Fibroblast of skin of left biceps (primary cell): ENCODE measurements around the gene KRT75.
"Not testable (repeated sequence)": the region's sequence is repeated elsewhere in the genome, so short reads cannot be mapped to it uniquely, and the experiment has no call there.

Experiments used
- DNase-seq, 2 experiments: peaks; one replicate each; pipeline ENCODE4 v3.0.0-alpha.2; 2013; ENCODE audit warnings: low read depth in 2 of 2

KRT75 gene

DNA sequence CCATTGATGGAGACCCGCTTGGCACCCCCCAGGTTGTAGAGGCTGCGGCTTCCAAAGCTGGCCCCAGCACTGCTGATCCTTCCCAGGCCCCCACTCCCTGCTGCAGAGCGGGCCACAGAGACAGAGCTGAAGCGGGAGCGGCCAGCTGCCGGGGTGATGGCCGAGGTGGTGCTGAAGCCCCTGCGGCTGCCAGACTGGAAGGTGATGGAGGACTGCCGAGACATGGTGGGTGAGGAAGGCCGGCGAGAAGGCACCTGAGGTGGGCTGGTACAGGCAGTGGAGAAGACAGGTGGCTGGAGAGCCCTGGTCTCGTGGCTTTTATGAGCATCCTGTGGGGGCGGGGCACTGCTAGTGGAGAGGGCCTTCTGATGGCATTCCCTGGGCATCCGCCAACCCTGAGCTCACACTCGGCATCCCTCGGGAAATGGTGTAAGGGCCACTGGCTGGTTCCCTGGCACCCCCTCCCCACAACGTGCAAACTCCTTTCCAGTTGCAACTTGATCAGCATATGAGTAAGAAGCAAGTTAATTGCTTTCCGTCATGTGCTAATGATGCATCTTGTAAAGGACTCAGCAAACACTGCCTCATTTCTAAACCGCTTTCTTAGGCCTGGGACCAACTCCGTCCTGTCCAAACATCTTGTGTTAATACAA, at the start of gene KRT75:
KRT75 (minus strand) TSS at position 291 of the 653 bp plus-strand sequence; CDS start at position 224, 67 bp downstream.
- no peak for DNase-seq

DNA sequence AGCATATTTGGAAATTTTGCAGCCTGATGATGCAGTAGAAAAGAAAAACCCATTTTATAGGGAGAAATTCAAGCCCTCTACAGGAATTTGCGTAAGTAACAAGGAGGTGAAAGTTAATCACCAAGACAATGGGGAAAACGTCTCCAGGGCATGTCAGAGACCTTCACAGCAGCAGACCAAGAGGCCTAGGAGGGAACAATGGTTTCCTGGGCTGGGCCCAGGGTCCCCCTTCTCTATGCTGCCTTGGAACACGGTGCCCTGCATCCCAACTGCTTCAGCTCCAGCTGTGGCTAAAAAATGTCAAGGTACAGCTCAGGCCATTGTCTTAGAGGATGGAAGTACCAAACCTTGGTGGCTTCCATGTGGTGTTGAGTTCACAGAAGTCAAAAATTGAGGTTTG, 45.9 kb upstream of the KRT75 start:
- no peak for DNase-seq

DNA sequence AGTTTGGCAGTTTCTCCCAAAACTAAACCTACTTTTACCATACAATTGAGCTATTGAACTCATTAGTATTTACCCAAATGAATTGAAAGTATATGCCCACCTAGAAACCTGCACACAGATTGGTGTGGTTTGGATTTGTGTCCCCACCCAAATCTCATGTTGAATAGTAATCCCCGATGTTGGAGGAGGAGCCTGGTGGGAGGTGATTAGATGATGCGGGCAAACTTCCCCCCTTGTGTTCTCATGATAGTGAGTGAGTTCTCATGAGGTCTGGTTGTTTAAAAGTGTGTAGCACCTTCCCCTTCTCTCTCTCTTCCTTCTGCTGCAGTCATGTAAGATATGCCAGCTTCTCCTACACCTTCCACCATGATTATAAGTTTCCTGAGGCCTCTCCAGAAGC, 43.5 kb upstream of the KRT75 start:
- DNase-seq = no peak

DNA sequence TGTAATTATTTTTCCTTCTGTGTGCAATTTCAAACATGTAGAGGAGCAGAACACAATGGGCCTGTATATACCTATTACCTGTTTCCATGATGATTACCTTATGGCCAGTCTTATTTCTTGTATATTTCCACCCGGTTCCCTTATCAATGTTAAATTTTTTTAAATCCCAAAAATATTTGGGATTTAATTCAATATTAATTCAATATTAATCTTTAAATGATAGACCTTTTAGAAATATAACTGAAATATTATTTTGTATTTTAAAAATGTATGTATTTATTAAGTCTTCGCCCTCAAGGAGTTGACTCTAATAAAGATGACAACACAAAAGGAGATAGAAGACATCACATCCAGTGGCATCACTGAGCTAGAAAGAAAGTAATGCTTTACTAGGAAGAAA, 40.0 kb upstream of the KRT75 start:
- DNase-seq = no peak

DNA sequence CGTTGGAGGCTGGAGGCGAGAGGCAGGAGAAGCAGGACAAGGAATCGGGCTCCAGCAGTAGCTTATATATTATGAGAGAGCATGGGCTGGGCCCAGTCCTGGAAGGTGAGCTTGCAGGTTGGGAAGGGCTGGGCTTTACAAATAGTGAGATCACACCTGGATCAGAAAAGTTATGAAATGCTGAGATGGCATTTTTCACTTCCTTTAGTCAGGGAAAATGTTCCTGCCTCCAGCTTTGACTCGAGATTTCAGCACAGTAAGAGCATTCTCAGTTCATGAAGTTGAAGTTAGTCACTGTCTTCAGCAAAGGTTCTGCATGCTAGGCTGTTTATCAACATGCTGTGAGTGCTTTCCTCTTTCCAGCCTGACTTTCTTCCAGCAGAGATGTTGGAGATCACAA, 39.6 kb upstream of the KRT75 start, which contains the start of gene KRT6C:
KRT6C (minus strand) TSS at position 38 of the 400 bp plus-strand sequence. CDS start 68 bp downstream, outside the sequence.
- DNase-seq = no peak

DNA sequence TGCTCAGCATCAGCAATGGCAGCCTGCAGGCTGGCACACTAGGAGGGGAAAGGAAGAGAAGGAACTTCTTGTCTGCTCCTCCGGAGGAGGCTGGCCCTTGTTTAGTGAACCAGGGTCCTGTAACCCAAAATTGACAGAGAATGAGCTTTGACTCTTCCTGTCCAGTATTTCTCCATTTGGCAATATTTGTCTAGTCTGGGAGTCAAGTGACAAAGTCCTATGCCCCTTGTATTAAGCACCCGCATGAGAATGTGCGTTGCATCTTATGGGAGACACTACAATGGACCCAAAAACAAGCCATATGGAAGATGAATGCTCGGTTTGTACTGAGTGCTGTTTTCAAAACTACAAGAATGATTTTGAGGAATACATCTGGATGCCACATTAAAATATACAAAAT, 35.7 kb upstream of the KRT75 start:
- no peak for DNase-seq

DNA sequence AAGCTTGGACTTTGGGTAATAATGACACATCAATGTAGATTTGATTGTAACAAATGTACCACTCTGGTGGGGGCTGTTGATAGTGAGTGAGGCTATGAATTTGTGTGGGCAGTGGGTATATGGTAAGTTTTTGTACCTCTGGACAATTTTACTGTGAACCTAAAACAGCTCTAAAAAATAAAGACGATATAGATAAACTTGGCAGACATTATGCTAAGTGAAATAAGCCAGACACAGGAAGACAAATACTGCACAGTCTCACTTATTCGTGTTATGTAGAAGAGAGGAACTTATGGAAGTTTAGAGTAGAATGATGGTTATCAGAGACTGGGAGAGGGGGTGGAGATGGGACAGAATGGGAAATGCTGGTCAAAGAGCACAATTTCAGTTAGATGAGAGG, 30.7 kb upstream of the KRT75 start:
- no peak for DNase-seq

DNA sequence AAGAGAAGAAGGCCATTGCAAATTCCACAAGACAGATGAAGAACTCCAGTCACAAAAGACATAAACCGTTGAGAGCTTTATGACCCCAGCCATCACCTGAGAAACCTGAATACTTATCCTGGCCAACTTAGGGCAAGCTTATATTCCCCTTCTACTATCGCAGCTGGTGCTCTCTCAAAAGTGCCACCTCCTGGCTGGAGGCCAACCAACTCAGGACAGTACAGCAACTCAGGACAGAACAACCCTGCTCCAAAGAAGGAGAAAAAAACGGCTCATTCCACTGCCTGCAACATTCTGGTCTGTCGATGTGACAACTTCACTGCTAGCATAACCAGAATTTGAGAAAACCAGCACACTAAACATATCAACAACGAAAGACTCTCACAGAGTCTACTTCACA, 27.5 kb upstream of the KRT75 start:
- no peak for DNase-seq

DNA sequence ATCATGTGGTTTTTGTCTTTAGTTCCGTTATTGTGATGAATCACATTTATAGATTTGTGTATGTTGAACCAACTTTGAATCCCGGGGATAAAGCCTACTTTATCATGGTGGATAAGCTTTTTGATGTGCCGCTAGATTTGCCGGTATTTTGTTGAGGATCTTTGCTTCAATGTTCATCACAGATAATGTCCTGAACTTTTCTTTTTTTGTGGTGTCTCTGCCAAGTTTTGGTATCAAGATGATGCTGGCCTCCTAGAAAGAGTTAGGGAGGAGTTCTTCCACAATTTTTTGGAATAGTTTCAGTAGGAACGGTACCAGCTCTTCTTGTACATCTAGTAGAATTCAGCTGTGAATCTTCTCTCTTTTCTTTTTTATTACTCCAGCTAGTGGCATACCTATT, 24.7 kb upstream of the KRT75 start:
- DNase-seq = no peak

DNA sequence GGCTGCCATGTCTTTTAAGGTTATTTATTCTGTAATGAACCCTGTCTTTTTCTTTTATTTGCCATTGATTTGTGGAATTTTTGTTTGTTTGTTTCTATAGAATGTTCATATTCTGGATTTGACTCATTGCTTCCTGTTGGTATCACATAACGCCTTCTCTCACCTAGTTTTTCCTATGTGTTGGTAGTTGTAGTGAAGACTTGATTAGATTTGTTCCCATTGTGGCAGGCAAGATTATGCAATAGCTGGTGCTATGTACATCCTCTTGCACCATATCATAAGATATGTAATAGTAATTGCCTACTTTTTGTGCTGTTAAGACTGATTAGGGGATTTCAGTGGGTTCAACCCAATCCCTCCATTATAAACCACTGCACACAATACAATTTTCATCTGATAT, 21.6 kb upstream of the KRT75 start:
- no peak for DNase-seq

DNA sequence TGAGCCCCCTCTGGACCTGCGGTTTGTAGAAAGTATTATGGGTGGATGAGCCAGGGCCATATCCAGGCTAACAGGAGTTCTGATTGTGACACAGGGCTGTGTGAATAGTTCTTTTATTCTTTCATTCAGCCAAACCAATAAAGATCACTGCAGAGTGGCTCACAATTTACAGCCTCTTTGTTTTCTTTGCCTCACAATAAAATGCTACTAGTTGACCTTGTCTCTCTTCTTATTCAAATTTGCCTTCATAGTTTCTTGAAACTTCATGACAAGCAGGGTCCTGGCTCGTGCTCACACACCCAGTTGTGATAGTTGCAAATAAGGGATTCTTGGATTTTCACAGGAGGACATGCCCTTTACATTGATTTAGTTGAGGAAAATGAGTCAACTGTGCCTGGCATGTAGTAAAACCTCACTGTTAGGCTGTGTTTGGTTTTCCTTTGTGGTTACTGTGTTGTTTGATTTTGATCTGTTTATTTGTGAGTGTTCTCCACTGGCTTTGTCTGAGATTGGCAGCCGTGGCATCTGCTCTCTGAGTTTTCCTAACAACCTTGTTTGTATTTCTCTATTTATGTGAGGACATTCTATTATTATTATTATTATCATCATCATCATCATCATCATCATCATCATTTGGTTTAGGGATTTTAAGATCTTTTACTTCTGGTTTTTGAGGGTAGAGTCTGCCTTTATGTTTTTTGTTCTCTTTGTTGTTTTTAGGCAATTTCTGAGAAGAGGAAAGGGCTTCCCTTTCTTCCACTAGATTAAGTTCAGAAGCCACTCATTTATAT, 20.4 kb upstream of the KRT75 start:
- DNase-seq = no peak

DNA sequence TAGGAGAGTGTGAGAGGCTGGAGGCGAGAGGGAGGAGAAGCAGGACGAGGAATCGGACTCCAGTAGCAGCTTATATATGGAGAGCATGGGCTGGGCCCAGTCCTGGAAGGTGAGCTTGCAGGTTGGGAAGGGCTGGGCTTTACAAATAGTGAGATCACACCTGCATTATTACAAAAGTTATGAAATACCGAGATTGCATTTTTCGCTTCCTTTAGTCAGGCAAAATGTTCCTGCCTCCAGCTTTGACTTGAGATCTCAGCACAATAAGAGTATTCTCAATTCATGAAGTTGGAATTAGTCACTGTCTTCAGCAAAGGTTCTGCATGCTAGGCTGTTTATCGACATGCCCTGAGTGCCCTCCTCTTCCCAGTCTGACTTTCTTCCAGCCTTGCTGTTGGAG, 17.9 kb upstream of the KRT75 start, which contains the start of gene KRT6B:
KRT6B (minus strand) TSS at position 46 of the 400 bp plus-strand sequence. CDS start 68 bp downstream, outside the sequence.
- DNase-seq = no peak

DNA sequence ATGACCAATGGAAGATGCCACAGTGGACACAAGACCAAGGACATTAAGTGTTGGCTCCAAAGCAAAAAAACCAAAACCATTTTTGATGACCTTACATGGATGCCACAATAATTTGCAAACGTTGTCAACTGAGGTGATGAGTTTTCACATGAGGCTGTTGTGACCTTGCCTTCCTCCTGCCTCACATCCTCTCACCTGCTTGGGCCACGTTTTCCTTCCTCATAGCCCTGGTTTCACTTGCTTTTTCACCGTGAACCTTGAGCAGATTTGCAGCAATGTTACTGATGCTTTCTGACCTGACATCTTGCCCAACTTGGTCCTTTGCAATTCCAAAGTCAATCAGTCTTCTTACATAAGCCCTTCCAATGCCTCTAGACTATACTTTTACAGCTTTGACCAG, 14.1 kb upstream of the KRT75 start:
- DNase-seq = no peak

DNA sequence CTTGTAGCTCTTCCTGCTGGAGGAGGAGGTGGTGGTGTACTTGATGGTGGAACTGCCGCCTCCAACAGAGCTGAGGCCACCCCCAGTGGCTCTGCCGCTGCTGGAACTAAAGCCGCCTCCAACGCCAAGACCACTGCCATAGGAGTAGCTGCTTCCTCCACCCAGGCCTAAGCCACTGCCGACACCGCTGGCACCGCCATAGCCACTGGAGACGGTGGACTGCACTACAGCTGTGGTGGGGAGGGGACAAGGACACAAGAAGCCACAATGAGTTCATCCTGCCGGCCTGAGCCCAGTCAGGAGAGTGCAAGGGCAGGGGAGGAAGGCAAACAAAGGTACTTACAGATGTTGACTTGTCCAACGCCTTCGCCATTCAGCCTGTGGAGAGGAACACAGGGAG, 13.0 kb upstream of the KRT75 start:
- not testable (repeated sequence) for DNase-seq

DNA sequence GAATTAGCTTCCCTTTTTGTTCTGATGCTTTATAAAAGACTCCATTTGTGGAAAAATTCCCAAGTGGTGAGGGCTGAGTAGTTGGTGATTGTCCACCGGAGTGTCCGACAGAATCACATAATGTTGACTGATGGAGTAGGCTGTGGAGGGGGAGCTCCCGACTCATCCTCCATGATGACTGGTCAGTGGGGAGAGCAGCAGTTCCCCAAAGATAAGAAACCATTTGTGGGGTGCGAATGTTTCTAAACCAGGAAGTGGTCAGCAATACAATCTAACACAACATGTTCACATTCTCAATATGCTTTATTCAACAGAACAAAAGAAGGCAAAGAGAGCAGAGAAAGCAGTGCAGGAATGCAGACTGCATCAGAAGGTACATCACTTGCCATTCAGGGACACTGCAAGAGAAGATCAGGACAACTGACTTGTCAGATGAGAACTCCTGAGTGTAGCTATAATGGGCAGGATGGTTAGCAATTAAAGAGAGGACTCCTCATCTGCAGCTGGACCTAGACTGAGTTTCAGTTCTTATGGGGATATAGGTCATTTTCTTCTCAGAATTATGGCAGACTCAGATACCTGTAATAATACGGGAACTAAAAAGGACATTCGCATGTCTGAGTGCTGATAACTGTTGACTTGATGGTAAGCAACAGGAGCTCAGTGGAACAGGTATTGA, 12.3 kb upstream of the KRT75 start:
- DNase-seq = no peak

DNA sequence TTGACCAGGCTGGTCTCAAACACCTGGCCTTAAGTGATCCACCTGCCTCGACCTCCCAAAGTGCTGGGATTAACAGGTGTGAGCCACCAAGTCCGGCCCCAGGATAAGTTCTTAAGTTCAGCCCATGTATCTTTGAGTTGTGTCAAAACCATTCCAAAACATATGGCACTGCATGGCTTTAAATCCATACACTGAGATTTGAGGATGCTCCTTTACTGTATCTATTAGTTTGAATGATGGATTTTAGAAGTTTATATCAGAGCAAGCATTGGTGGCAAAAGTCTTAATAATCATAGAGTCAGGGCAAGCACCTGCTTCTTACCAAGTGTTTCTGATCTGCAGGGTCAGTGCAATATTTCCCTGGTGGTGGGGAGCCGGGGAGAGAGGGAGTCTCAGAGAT, 11.7 kb upstream of the KRT75 start:
- no peak for DNase-seq

DNA sequence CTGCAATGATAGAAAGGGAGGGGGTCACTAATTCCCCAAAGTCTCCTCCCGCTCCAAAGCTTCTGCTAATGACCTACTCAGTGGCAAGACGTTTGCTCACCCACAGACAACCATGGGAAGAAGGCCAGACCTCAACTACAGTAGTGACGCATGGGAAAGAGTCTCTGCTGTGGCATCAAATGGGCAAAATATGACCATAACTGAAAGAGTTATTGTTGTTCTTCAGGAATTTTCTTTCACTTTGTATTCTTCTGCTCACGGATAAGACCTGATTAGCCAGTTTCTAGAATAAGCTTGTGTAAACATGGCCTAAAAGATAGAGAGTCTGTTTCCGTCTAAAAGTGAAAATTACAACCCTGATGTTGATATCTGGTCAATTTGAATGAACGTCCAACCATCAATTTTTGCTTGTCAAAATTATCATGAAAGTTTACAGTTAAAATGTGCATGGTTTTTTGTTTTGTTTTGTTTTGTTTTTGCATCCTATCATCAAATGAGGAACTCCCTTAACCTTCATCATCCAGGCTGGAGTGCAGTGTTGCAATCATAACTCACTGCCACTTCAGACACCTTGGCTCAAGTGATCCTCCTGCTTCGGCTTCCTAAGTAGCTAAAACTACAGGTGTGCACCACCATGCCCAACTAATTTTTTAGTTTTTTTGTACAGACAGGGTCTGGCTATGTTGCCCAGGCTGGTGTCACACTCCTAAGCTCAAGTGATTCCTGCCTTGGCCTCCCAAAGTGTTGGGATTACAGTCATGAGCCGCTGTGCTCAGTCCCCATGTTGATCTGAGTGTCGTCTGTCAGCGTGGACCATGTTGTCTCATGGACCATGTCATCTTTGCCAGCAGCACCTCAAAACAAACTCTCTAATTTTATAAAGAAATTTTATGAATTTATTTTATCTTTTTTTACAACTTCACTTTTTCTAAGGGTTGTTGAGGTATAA, 10.8 kb upstream of the KRT75 start:
- no peak for DNase-seq

DNA sequence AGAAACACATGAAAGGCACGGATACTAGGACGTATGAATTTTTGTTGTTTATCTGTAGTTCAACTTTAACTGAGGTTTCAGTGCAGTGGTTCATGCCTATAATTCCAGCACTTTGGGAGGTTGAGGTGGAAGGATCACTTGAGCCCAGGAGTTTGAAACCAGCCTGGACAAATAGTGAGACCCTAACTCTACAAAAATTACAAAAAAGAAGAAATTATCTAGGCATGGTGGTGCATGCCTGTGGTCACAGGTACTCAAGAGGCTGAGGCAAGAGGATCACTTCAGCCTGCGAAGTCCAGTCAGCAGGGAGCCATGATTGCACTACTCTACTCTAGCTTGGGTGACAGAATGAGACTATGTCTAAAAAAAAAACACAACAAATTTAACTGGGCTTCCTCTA, 9.8 kb upstream of the KRT75 start:
- no peak for DNase-seq

DNA sequence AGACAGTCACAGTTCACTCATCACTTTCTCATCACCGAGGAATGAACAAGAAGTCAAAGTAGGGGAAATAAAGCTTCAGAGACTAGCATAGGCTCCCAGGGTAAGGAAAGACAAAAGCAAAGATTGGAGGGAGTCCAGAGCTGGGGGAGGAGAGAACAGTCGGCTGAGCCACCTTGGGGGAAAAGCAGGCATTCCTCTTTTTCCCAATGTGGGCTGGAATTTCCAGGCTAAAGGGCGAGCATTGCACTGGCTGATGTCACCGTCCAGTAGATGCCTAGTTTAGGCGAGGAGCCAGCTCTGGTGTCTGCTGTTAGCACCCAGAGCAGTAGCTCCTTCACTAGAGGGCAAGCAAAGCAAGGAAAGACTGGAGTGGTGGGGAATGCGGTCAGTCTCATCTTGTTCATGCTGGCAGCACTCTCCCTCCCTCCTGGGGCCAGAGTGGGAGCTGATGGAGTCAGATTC, 8.5 kb upstream of the KRT75 start:
- peak; percentile 56 to 58 for DNase-seq

DNA sequence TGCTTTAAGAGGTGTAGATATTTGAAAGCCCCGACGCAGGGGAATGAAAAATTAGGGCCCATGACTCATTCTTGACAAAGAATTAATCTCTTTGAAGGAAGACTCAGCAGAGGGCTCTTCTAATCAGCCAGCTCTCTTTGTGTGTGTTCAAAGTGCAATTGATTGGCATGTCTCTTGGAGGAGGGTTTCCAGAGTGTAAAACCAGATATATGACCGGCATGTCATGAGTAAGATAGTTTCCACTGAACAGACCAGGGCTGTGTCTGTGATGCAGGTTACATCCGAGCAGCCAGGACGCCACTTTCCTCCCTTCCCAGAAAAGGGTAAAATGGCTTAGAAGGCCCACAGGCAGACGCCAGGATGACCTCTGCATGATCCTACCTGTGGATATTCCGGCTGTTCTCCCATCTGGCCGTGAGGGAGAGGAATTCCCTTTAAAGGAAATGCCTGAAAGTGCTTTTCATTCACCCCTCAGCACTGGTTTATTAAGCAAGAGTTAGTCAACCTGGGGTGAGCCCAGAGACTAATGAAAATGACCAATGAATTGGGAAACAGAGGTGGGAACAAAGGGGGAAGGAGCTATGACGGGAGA, 7.2 kb upstream of the KRT75 start:
- DNase-seq = no peak

DNA sequence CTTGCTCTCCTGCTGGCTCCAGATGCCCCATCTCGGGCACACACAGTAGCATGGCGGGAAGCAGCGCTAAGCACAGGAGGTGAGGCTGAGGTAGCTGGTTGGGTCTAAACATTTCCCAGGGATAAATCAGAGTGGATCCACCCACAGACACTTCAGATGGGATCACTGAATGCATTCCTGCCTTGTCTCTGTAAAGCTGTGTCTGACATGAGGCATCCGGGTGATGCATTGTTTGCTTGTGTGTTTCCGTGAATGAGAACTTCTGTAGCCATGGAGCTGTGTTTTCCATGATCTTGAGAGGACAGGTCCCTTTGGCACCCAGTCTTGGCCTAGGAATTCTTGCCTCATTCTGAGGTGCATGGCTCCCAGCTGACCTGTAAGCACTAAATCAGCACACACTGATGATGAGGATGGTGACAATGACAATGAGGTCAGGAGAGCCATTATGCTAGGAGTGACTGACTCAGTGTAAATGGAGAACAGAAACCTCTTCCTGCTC, 6.7 kb upstream of the KRT75 start:
- DNase-seq = peak in 1 of 2 experiments; percentile 17
